Measurements from ENCODE around the gene CMC4. TPM values are rescaled to one million over a fixed set of nuclear protein-coding genes. Genes with fewer than 3 reads are reported as not detected.
A peak's percentile ranks its signal among the peaks of the same experiment; 100 is the strongest.

Gene CMC4
- polyA plus RNA-seq, 1 donor from 2014 or later: 16.4 TPM

DNA sequence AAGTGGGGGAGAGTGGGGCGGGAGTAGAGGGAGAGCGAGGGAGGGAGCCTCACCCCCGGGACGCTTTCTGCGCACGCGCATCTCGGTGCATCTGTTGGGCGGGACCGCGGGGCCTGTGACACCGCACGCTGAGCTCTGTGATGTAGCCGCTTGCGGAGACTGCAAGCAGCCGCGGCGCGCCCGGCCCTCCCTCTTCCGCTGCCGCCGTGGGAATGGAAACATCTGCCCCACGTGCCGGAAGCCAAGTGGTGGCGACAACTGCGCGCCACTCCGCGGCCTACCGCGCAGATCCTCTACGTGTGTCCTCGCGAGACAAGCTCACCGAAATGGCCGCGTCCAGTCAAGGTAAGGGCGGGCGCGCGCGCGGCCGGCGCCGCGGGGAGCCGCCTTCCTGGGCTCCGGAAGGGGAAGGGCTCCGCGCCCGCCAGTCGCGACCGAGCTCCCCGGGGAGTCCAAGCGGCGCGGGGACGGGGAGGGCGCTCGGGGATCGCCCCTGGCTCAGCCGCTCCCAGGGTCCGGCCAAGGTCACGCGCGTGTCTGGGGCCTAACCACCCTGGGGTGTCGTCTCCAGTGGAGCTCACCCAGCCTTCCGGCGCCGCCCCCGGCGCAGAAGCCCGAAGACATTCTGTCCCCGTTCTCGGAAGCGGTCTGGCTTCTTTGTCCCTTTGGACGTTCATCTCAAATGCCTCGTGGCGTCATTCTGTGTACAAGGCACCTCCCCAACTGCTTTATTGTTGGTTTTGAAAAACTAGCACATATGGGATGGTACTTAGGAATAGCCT, 44.0 kb downstream of the CMC4 start, which contains the start of gene FUNDC2:
Gene FUNDC2, plus strand, starts transcription at position 118 of the 782 bp plus-strand sequence. Its CDS starts 95 bp downstream, at position 213.
- Histone ChIP-seq H3K9me2 (ENCODE audit: insufficient read depth, low read length) (no peaks in the 10 kb centered on the region), H3K4me2 (ENCODE audit: low read length) (peak within 1 kb of the TSS; percentile 55), H2AFZ (ENCODE audit: low read depth, low read length) (peak within 1 kb of the TSS; percentile 40), H3K27me3 (ENCODE audit: insufficient read depth, low read depth, low read length) (no peaks in the 10 kb centered on the region), H3K4me3 (ENCODE audit: low read length) (peak within 1 kb of the TSS; percentile 81), H3K36me3 (ENCODE audit: insufficient read depth, low read length) (no peaks in the 10 kb centered on the region), H3K9ac (ENCODE audit: low read length) (peak within 1 kb of the TSS; percentile 83), H3K27ac (ENCODE audit: low read length) (peak within 1 kb of the TSS; percentile 88), H3F3A (ENCODE audit: insufficient read depth, low read length, poor library complexity, severe bottlenecking) (no peaks in the 10 kb centered on the region), H4K20me1 (ENCODE audit: insufficient read depth) (no peaks in the 10 kb centered on the region), H3K79me2 (replicated peaks; ENCODE audit: insufficient read depth, low read length) (peaks cover 21% of the 10 kb centered on the region), H3K9me3 (ENCODE audit: low read length) (no peaks in the 10 kb centered on the region)
- TF ChIP-seq EZH2 (IDR thresholded peaks at IDR 0.05; ENCODE audit: borderline replicate concordance, insufficient read depth, low read length, poor library complexity, severe bottlenecking) (no peak), EP300 (conservative IDR thresholded peaks at IDR 0.05; ENCODE audit: poor library complexity, severe bottlenecking) (peak; percentile 55), TAF1 (IDR thresholded peaks at IDR 0.05; ENCODE audit: low read depth) (peak; percentile 69), MXI1 (conservative IDR thresholded peaks at IDR 0.05; ENCODE audit: poor library complexity, severe bottlenecking) (peak; percentile 81), POLR2AphosphoS5 (IDR thresholded peaks at IDR 0.05) (peak; percentile 62), SMC3 (conservative IDR thresholded peaks at IDR 0.05; ENCODE audit: poor library complexity) (no peak)
- TF ChIP-seq, protein P1, sequence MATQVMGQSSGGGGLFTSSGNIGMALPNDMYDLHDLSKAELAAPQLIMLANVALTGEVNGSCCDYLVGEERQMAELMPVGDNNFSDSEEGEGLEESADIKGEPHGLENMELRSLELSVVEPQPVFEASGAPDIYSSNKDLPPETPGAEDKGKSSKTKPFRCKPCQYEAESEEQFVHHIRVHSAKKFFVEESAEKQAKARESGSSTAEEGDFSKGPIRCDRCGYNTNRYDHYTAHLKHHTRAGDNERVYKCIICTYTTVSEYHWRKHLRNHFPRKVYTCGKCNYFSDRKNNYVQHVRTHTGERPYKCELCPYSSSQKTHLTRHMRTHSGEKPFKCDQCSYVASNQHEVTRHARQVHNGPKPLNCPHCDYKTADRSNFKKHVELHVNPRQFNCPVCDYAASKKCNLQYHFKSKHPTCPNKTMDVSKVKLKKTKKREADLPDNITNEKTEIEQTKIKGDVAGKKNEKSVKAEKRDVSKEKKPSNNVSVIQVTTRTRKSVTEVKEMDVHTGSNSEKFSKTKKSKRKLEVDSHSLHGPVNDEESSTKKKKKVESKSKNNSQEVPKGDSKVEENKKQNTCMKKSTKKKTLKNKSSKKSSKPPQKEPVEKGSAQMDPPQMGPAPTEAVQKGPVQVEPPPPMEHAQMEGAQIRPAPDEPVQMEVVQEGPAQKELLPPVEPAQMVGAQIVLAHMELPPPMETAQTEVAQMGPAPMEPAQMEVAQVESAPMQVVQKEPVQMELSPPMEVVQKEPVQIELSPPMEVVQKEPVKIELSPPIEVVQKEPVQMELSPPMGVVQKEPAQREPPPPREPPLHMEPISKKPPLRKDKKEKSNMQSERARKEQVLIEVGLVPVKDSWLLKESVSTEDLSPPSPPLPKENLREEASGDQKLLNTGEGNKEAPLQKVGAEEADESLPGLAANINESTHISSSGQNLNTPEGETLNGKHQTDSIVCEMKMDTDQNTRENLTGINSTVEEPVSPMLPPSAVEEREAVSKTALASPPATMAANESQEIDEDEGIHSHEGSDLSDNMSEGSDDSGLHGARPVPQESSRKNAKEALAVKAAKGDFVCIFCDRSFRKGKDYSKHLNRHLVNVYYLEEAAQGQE (IDR thresholded peaks at IDR 0.05; ENCODE audit: borderline replicate concordance): peak; percentile 18
- TF ChIP-seq, protein P2, sequence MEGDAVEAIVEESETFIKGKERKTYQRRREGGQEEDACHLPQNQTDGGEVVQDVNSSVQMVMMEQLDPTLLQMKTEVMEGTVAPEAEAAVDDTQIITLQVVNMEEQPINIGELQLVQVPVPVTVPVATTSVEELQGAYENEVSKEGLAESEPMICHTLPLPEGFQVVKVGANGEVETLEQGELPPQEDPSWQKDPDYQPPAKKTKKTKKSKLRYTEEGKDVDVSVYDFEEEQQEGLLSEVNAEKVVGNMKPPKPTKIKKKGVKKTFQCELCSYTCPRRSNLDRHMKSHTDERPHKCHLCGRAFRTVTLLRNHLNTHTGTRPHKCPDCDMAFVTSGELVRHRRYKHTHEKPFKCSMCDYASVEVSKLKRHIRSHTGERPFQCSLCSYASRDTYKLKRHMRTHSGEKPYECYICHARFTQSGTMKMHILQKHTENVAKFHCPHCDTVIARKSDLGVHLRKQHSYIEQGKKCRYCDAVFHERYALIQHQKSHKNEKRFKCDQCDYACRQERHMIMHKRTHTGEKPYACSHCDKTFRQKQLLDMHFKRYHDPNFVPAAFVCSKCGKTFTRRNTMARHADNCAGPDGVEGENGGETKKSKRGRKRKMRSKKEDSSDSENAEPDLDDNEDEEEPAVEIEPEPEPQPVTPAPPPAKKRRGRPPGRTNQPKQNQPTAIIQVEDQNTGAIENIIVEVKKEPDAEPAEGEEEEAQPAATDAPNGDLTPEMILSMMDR (IDR thresholded peaks at IDR 0.05; ENCODE audit: poor library complexity, severe bottlenecking): no peak

GRCh38 chrX:155026420-155026726, 44.6 kb downstream of the CMC4 start:
- Histone ChIP-seq H3K9ac (ENCODE audit: low read length) (peak overlapping the region; percentile 83), H3K36me3 (ENCODE audit: insufficient read depth, low read length) (no peaks in the 10 kb centered on the region), H2AFZ (ENCODE audit: low read depth, low read length) (no peak overlapping the region), H3K9me2 (ENCODE audit: insufficient read depth, low read length) (no peaks in the 10 kb centered on the region), H3K9me3 (ENCODE audit: low read length) (no peaks in the 10 kb centered on the region), H3F3A (ENCODE audit: insufficient read depth, low read length, poor library complexity, severe bottlenecking) (no peaks in the 10 kb centered on the region), H3K27ac (ENCODE audit: low read length) (peak overlapping the region; percentile 79), H4K20me1 (ENCODE audit: insufficient read depth) (no peaks in the 10 kb centered on the region), H3K4me3 (ENCODE audit: low read length) (peak overlapping the region; percentile 81), H3K79me2 (replicated peaks; ENCODE audit: insufficient read depth, low read length) (peaks cover 21% of the 10 kb centered on the region), H3K4me2 (ENCODE audit: low read length) (no peak overlapping the region), H3K27me3 (ENCODE audit: insufficient read depth, low read depth, low read length) (no peaks in the 10 kb centered on the region)
- no peak for TF ChIP-seq SMC3 (conservative IDR thresholded peaks at IDR 0.05; ENCODE audit: poor library complexity)
- TF ChIP-seq EZH2 (IDR thresholded peaks at IDR 0.05; ENCODE audit: borderline replicate concordance, insufficient read depth, low read length, poor library complexity, severe bottlenecking): no peak
- TF ChIP-seq POLR2AphosphoS5 (IDR thresholded peaks at IDR 0.05): no peak
- TF ChIP-seq, protein P1 (IDR thresholded peaks at IDR 0.05; ENCODE audit: borderline replicate concordance): no peak
- no peak for TF ChIP-seq EP300 (conservative IDR thresholded peaks at IDR 0.05; ENCODE audit: poor library complexity, severe bottlenecking)
- TF ChIP-seq TAF1 (IDR thresholded peaks at IDR 0.05; ENCODE audit: low read depth): no peak
- TF ChIP-seq MXI1 (conservative IDR thresholded peaks at IDR 0.05; ENCODE audit: poor library complexity, severe bottlenecking): no peak

Data from neural cell (in vitro differentiated cells).